Pancreas (tissue), 10 donors: ENCODE results near the gene DAB2IP. TPM values are rescaled to one million over a fixed set of nuclear protein-coding genes. Genes with fewer than 3 reads are reported as not detected.

ENCODE experiments used
- ATAC-seq, 4 donors: fragments of 200-7000 bp; cut with Tn5 transposase; one replicate each; pipeline versions ENCODE4 v1.8.0 to v1.9.1; 2020; ENCODE audit warnings: mild to moderate bottlenecking in 4 of 4, moderate library complexity in 4 of 4
- DNase-seq, 6 donors: peaks; one replicate each; pipeline ENCODE4 v3.0.0-alpha.2; 2020
- FAIRE-seq: peaks from 2 replicates; lab custom pipeline; 2012; peaks lifted over from hg19 to GRCh38; lab: Jason Lieb, UNC
- H3K27ac ChIP-seq, 4 donors: fragments of 200-600 bp; sonication (generic); 1 replicate in 3 of 4; 2 replicates in 1 of 4; pipeline versions ENCODE4 v1.5.0 to v1.8.0; 2020
- H3K27me3 ChIP-seq, 4 donors: fragments of 200-600 bp; one replicate each; pipeline ENCODE4 v1.8.0; 2021
- H3K36me3 ChIP-seq, 3 donors: fragments of 200-600 bp; sonication (generic) in 1 of 3; one replicate each; pipeline versions ENCODE4 v1.5.0 to v1.8.0; 2020 to 2021
- H3K4me1 ChIP-seq, 3 donors: fragments of 200-600 bp; one replicate each; pipeline ENCODE4 v1.8.0; 2021
- H3K4me3 ChIP-seq, 4 donors: fragments of 200-600 bp; sonication (generic) in 2 of 4; one replicate each; pipeline versions ENCODE4 v1.5.0 to v1.8.0; 2020 to 2021
- H3K9me3 ChIP-seq, 4 donors: fragments of 200-600 bp; one replicate each; pipeline ENCODE4 v1.8.0; 2021
- CTCF ChIP-seq, 4 donors: fragments of 200-600 bp; sonication (generic) in 3 of 4; IDR thresholded peaks; one replicate each; pipeline versions ENCODE4 v1.5.0 to v1.8.0; 2021; ENCODE audit warnings: antibody characterized with exemption in 4 of 4
- WGBS, 2 donors: extraction: QIAGEN DNeasy Blood & Tissue Kit; methylation state at CpG; one replicate each; pipeline ENCODE4 v1.1.7; 2013; 5-methylcytosine and 5-hydroxymethylcytosine counted together
- intact Hi-C, 3 donors: fragments of 100-400 bp; cut with DNase I; formaldehyde crosslinking; loops; one replicate each; pipeline versions ENCODE4 v1.11.1 to v1.14.2; 2022
- polyA plus RNA-seq, 2 donors: library from polyadenylated mRNA; stranded (reverse); fragments of 200-250 nt; gene quantifications; one replicate each; pipeline ENCODE4 v1.2.3, GENCODE V29; 2013
- total RNA-seq, 6 donors: library from RNA; stranded (reverse); fragmentation: NEBNext Ultra II Directional in 4 of 6; extraction: Animal tissue kit (Norgen Biotek cat#: 25700) in 4 of 6; gene quantifications; one replicate each; pipeline versions ENCODE4 v1.2.1 to v1.2.4, GENCODE V29; 2021 to 2023
- donor health status: healthy with polysubstance abuse.
- donor health status: DM: no; HTN: no; CAD: no; lungs with moderate emphysema.
- donor health status: DM: no; HTN: no; CAD: no.
- donor health status: control.
- donor health status: control.
- donor health status: Bipolar disorder and iron deficiency.
- donor health status: DM: yes; HTN: yes; CAD: no.
- donor health status: DM: no; HTN: no; CAD: no.
- donor health status: DM: no; HTN: no; CAD: no.
- donor health status: DM: yes; HTN: yes; CAD: no.

The DAB2IP gene
- total and polyA plus RNA-seq, 8 donors, result 14.7 to 52.1 (median 25.3) TPM

- no peaks in the 10 kb centered on the region for H3K27me3 ChIP-seq
- H3K36me3 ChIP-seq, result no peaks in the 10 kb centered on the region
- ATAC-seq, result peak; percentile 15 to 67 (median 55)
- peak overlapping the region; percentile 52 to 84 (median 73) for H3K27ac ChIP-seq
- H3K9me3 ChIP-seq, result no peaks in the 10 kb centered on the region
- intact Hi-C loops, result no loop called here
- TF ChIP-seq CTCF (IDR thresholded peaks at IDR 0.05), result no peak
- no peak overlapping the region for H3K4me3 ChIP-seq
- peak in 1 of 6 donors; percentile 35 for DNase-seq
- FAIRE-seq, result no peak
- H3K4me1 ChIP-seq, result peaks cover 7 to 28% (median 25%) of the 10 kb centered on the region in 3 donors
- WGBS, 2 donors, result 39 to 51% methylated on average over 7 of the region's 7 CpGs
Measured at GRCh38 chr9:121720311-121721057, 69.0 kb downstream of the DAB2IP start.

DNA sequence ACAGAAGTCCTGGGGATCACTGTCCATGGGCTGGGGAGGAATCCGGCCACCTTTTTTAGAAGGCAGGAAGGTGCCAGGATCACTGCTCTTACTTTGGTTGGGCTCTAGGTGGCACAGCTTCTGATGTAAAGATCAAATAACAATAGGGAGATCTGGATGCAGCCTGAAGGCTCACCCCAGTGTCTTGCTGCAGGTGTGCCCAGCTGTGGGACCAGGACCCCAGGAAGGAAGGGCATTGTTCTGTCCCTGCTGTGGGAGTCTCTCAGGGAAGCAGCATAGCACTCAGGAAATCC, 69.6 kb downstream of the DAB2IP start:
- no peaks in the 10 kb centered on the region for H3K27me3 ChIP-seq
- intact Hi-C loops, result no loop called here
- 30 to 78% methylated on average over 1 of the region's 1 CpG for WGBS, 2 donors
- peaks cover 7 to 29% (median 25%) of the 10 kb centered on the region in 3 donors for H3K4me1 ChIP-seq
- H3K27ac ChIP-seq, result peak overlapping the region; percentile 52 to 84 (median 73)
- no peaks in the 10 kb centered on the region for H3K36me3 ChIP-seq
- H3K9me3 ChIP-seq, result no peaks in the 10 kb centered on the region
- no peak overlapping the region for H3K4me3 ChIP-seq
- DNase-seq (peak in 1 of 6 donors; percentile 4), ATAC-seq (peak in 3 of 4 donors; percentile 8 to 26 (median 25)), FAIRE-seq (no peak)
- no peak for TF ChIP-seq CTCF (IDR thresholded peaks at IDR 0.05)

DNA sequence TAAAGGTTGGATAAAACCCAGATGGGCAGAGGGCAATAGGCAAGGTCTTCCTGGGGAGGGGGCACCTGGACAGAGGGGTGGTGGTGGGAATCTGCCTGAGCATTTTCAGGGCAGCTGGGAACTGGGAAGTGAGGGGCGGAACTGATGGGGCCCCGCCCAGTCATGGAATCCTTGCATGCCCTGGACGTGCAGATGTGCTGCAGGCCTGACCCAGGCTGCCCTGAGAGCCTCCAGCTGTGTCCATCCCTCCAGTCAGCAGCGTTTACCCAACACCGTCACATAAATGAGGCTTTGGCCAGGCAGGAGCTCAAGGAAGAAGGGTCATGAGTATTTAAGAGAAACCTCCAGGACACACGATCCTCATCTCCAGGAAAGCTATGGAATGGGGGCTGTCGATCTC, 70.3 kb downstream of the DAB2IP start:
- FAIRE-seq (no peak), DNase-seq (peak in 1 of 6 donors; percentile 26), ATAC-seq (no peak)
- 75 to 81% methylated on average over 7 of the region's 7 CpGs for WGBS, 2 donors
- Histone ChIP-seq H3K27ac (peak overlapping the region in 2 of 4 donors; percentile 82 to 84), H3K4me3 (no peak overlapping the region), H3K4me1 (peaks cover 7 to 29% (median 25%) of the 10 kb centered on the region in 3 donors), H3K36me3 (no peaks in the 10 kb centered on the region), H3K27me3 (no peaks in the 10 kb centered on the region), H3K9me3 (no peaks in the 10 kb centered on the region)
- no peak for TF ChIP-seq CTCF (IDR thresholded peaks at IDR 0.05)
- intact Hi-C loops, result no loop called here

- peak; percentile 81 for FAIRE-seq
- peaks cover 7 to 31% (median 25%) of the 10 kb centered on the region in 3 donors for H3K4me1 ChIP-seq
Measured at GRCh38 chr9:121725008-121725775, 73.8 kb downstream of the DAB2IP start.

More at GRCh38 chr9:121725008-121725775, 73.8 kb downstream of the DAB2IP start:
- no peaks in the 10 kb centered on the region for H3K27me3 ChIP-seq
- TF ChIP-seq CTCF (IDR thresholded peaks at IDR 0.05), result no peak
- H3K9me3 ChIP-seq, result no peaks in the 10 kb centered on the region
- peak; percentile 81 to 92 (median 88) for ATAC-seq
- DNase-seq, result peak; percentile 78 to 92 (median 90)
- 40% methylated on average over 21 of the region's 21 CpGs for WGBS, 2 donors
- intact Hi-C loops, result no loop called here
- peak overlapping the region; percentile 51 to 85 (median 78) for H3K27ac ChIP-seq
- H3K4me3 ChIP-seq, result no peak overlapping the region
- H3K36me3 ChIP-seq, result no peaks in the 10 kb centered on the region
